CD4-positive, CD25-positive, alpha-beta regulatory T cell (primary cell): ENCODE data around the gene NELFE. TPM values are rescaled to one million over a fixed set of nuclear protein-coding genes. Genes with fewer than 3 reads are reported as not detected.
"Not testable (repeated sequence)": the region's sequence is repeated elsewhere in the genome, so short reads cannot be mapped to it uniquely, and the experiment has no call there.

ENCODE experiments used
- ATAC-seq, 2 donors: fragments of 150-1000 bp; cut with Tn5 transposase; one replicate each; pipeline ENCODE4 v1.10.0; 2021; ENCODE audit warnings: low read depth in 2 of 2, moderate number of reproducible peaks in 2 of 2, moderate library complexity in 1 of 2
- DNase-seq, 3 donors: peaks; one replicate each; pipeline versions ENCODE4 v3.0.0 to v3.0.0-alpha.2; 2012 to 2022; ENCODE audit warnings: mixed read lengths in 1 of 3
- H3K27ac ChIP-seq: one replicate; pipeline ENCODE4 v1.7.0; 2013; ENCODE audit warnings: mild to moderate bottlenecking, low read length; ENCODE audit not compliant: insufficient read depth, poor library complexity, severe bottlenecking
- H3K27me3 ChIP-seq: one replicate; pipeline ENCODE4 v1.7.0; 2013; ENCODE audit warnings: low read length; ENCODE audit not compliant: control insufficient read depth, insufficient read depth
- H3K36me3 ChIP-seq: one replicate; pipeline ENCODE4 v1.7.0; 2013; ENCODE audit warnings: mild to moderate bottlenecking, low read length, moderate library complexity; ENCODE audit not compliant: control insufficient read depth, insufficient read depth
- H3K4me1 ChIP-seq: 2 replicates; pipeline ENCODE4 v1.7.0; 2013; ENCODE audit warnings: mild to moderate bottlenecking, low read length; ENCODE audit not compliant: insufficient read depth, control insufficient read depth, poor library complexity, severe bottlenecking
- H3K4me3 ChIP-seq: one replicate; pipeline ENCODE4 v1.7.0; 2013; ENCODE audit warnings: low read depth, mild to moderate bottlenecking, low read length, moderate library complexity
- H3K9me3 ChIP-seq, 2 experiments: 1 replicate in 1 of 2; 2 replicates in 1 of 2; pipeline ENCODE4 v1.7.0; 2013; ENCODE audit warnings: low read length in 2 of 2, mild to moderate bottlenecking in 1 of 2, moderate library complexity in 1 of 2; ENCODE audit not compliant: control insufficient read depth in 2 of 2
- H3K27ac Mint-ChIP-seq, 3 donors: one replicate each; pipeline ENCODE4 v1.8.0; 2020 to 2022; ENCODE audit warnings: mild to moderate bottlenecking in 3 of 3, mixed read lengths in 3 of 3, moderate library complexity in 2 of 3
- H3K27me3 Mint-ChIP-seq: one replicate; pipeline ENCODE4 v1.8.0; 2022; ENCODE audit warnings: mild to moderate bottlenecking, mixed read lengths
- H3K36me3 Mint-ChIP-seq: one replicate; pipeline ENCODE4 v1.8.0; 2020; ENCODE audit warnings: mixed read lengths
- H3K4me1 Mint-ChIP-seq, 4 donors: one replicate each; pipeline ENCODE4 v1.8.0; 2020 to 2022; ENCODE audit warnings: mixed read lengths in 4 of 4, mild to moderate bottlenecking in 1 of 4
- H3K4me3 Mint-ChIP-seq, 4 donors: one replicate each; pipeline ENCODE4 v1.8.0; 2020 to 2022; ENCODE audit warnings: mild to moderate bottlenecking in 4 of 4, mixed read lengths in 4 of 4, moderate library complexity in 3 of 4
- H3K9me3 Mint-ChIP-seq, 7 donors: one replicate each; pipeline ENCODE4 v1.8.0; 2020 to 2022; ENCODE audit warnings: mixed read lengths in 7 of 7, mild to moderate bottlenecking in 3 of 7, moderate library complexity in 2 of 7
- polyA plus RNA-seq, 4 donors: library from polyadenylated mRNA; unstranded; fragments of 300-500 nt; fragmentation: Illumina TruSeq; gene quantifications; one replicate each; pipeline ENCODE4 v1.2.3, GENCODE V29; 2021
- total RNA-seq: library from RNA; stranded (reverse); gene quantifications from one replicate; pipeline ENCODE4 v1.2.3, GENCODE V29; 2022

Gene NELFE
- total and polyA plus RNA-seq, 5 donors from 2014 or later: 51.4 to 62.3 (median 58.9) TPM

GRCh38 chr6:31907158-31907813, 51.5 kb downstream of the NELFE start:
- Histone ChIP-seq H3K4me1 (peaks cover 6% of the 10 kb centered on the region), H3K36me3 (no peaks in the 10 kb centered on the region), H3K4me3 (no peak overlapping the region), H3K27me3 (peaks cover 3% of the 10 kb centered on the region), H3K27ac (no peak overlapping the region), H3K9me3 (no peaks in the 10 kb centered on the region)
- H3K9me3 Mint-ChIP-seq: peaks cover 0 to 2% (median 0%) of the 10 kb centered on the region in 7 donors
- H3K4me1 Mint-ChIP-seq: peaks cover 0 to 12% (median 8%) of the 10 kb centered on the region in 4 donors
- peak overlapping the region in 1 of 4 donors; percentile 87 for H3K4me3 Mint-ChIP-seq
- DNase-seq (no peak), ATAC-seq (no peak)
- no peaks in the 10 kb centered on the region for H3K36me3 Mint-ChIP-seq
- H3K27ac Mint-ChIP-seq: no peak overlapping the region
- peaks cover 15% of the 10 kb centered on the region for H3K27me3 Mint-ChIP-seq

DNA sequence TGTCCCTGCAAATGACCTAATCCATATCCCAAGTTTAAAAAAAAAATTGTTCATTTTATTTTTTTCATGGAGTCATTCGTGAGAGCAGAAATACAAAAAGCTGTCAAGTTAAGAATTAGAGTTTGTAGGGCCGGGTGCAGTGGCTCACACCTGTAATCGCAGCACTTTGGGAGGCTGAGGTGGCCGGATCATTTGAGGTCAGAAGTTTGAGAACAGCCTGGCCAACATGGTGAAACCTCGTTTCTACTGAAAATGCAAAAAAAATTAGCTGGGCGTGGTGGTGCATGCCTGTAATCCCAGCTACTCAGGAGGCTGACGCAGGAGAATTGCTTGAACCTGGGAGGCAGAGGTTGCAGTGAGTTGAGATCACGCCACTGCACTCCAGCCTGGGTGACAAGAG, 52.0 kb downstream of the NELFE start:
- peak overlapping the region in 1 of 4 donors; percentile 87 for H3K4me3 Mint-ChIP-seq
- not testable (repeated sequence) for H3K4me3 ChIP-seq, H3K36me3 Mint-ChIP-seq, ATAC-seq, H3K27ac Mint-ChIP-seq, H3K36me3 ChIP-seq, H3K27me3 ChIP-seq, H3K9me3 Mint-ChIP-seq, H3K9me3 ChIP-seq, DNase-seq, H3K4me1 ChIP-seq, H3K27ac ChIP-seq
- peaks cover 0 to 12% (median 8%) of the 10 kb centered on the region in 4 donors for H3K4me1 Mint-ChIP-seq
- peaks cover 15% of the 10 kb centered on the region for H3K27me3 Mint-ChIP-seq

GRCh38 chr6:31906122-31906521, 52.6 kb downstream of the NELFE start:
- peaks cover 12% of the 10 kb centered on the region for H3K4me1 ChIP-seq
- H3K9me3 ChIP-seq: no peaks in the 10 kb centered on the region
- DNase-seq (no peak), ATAC-seq (no peak)
- Mint-ChIP-seq H3K9me3 (peaks cover 0 to 2% (median 0%) of the 10 kb centered on the region in 7 donors), H3K4me3 (peak overlapping the region in 1 of 4 donors; percentile 77), H3K36me3 (no peaks in the 10 kb centered on the region), H3K4me1 (peaks cover 0 to 12% (median 8%) of the 10 kb centered on the region in 4 donors), H3K27ac (no peak overlapping the region), H3K27me3 (peaks cover 15% of the 10 kb centered on the region)
- no peak overlapping the region for H3K4me3 ChIP-seq
- no peaks in the 10 kb centered on the region for H3K36me3 ChIP-seq
- peaks cover 3% of the 10 kb centered on the region for H3K27me3 ChIP-seq
- no peak overlapping the region for H3K27ac ChIP-seq

DNA sequence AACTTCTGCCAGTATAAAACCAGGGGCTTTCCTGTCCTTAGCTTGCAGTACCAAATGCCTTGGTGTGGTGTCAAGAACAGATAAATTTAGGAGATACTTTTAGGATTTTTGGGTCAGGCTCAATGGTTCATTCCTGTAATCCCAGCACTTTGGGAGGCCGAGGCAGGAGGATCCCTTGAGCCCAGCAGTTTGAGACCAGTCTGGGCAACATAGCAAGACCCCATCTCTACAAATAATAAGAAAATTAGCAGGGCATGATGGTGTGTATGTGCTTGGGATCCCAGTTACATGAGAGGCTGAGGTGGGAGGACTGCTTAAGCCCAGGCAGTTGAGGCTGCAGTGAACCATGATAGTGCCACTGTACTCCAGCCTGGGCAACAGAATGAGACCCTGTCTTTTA, 53.7 kb downstream of the NELFE start:
- Histone ChIP-seq H3K27me3 (peaks cover 3% of the 10 kb centered on the region), H3K4me3 (no peak overlapping the region), H3K27ac (no peak overlapping the region), H3K36me3 (no peaks in the 10 kb centered on the region), H3K9me3 (no peaks in the 10 kb centered on the region), H3K4me1 (peaks cover 12% of the 10 kb centered on the region)
- DNase-seq (no peak), ATAC-seq (no peak)
- Mint-ChIP-seq H3K4me3 (peak overlapping the region in 1 of 4 donors; percentile 64), H3K27me3 (peaks cover 15% of the 10 kb centered on the region), H3K9me3 (peaks cover 0 to 2% (median 0%) of the 10 kb centered on the region in 7 donors), H3K27ac (no peak overlapping the region), H3K4me1 (peaks cover 0 to 12% (median 10%) of the 10 kb centered on the region in 4 donors), H3K36me3 (no peaks in the 10 kb centered on the region)

DNA sequence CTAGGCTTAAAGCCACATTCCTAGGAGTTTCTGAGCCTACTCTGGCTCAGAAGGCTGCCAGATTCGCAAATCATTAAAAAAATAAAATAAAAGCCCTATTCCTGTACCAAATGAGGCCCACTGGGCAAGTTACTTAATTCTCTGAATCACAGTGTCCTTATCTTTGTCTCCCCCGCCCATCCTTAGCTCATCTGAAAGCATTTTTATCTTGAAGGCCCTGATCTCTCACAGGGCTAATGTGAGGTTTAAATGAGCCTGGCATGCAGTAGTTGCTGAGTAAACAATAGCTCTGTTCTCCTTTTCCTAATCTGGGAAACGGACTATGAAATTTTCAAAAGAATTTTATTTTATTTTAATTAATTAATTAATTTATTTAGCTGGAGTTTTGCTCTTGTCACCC, 54.8 kb downstream of the NELFE start:
- H3K9me3 ChIP-seq: no peaks in the 10 kb centered on the region
- ATAC-seq (no peak), DNase-seq (no peak)
- peaks cover 21% of the 10 kb centered on the region for H3K4me1 ChIP-seq
- Mint-ChIP-seq H3K36me3 (no peaks in the 10 kb centered on the region), H3K4me3 (no peak overlapping the region), H3K27ac (no peak overlapping the region), H3K9me3 (peaks cover 0 to 2% (median 0%) of the 10 kb centered on the region in 7 donors), H3K27me3 (peaks cover 15% of the 10 kb centered on the region), H3K4me1 (peaks cover 0 to 19% (median 16%) of the 10 kb centered on the region in 4 donors)
- H3K27ac ChIP-seq: no peak overlapping the region
- H3K4me3 ChIP-seq: no peak overlapping the region
- peaks cover 3% of the 10 kb centered on the region for H3K27me3 ChIP-seq
- no peaks in the 10 kb centered on the region for H3K36me3 ChIP-seq

Other genes with a start within 250 kb of the NELFE start
Only the 30 nearest of the 35 such genes appear.
- gene DDAH2, start 229.7 kb downstream of the NELFE start, total RNA-seq: 13.6 TPM
- gene DDAH2, start 229.7 kb downstream of the NELFE start, polyA plus RNA-seq: 10 to 100 TPM; 16.0 to 19.8 (median 17.7) TPM
- 192 TPM for gene CLIC1, start 222.4 kb downstream of the NELFE start, total RNA-seq
- 100 to 1,000 TPM; 481 to 771 (median 621) TPM for gene CLIC1, start 222.4 kb downstream of the NELFE start, polyA plus RNA-seq
- 17.4 TPM for gene MSH5, start 219.0 kb downstream of the NELFE start, total RNA-seq
- 1 to 10 TPM; 1.2 to 3.3 (median 1.3) TPM for gene MSH5, start 219.0 kb downstream of the NELFE start, polyA plus RNA-seq
- gene SAPCD1, start 196.3 kb downstream of the NELFE start, total RNA-seq: 2.3 TPM
- gene SAPCD1, start 196.3 kb downstream of the NELFE start, polyA plus RNA-seq: not detected
- gene VWA7, start 181.6 kb downstream of the NELFE start, total RNA-seq: 6.8 TPM
- 1 to 10 TPM in 3 of 4 donors, under 1 TPM in 1; 0.91 to 1.2 (median 1.2) TPM for gene VWA7, start 181.6 kb downstream of the NELFE start, polyA plus RNA-seq
- gene VARS1, start 163.2 kb downstream of the NELFE start, total RNA-seq: 63.4 TPM
- gene VARS1, start 163.2 kb downstream of the NELFE start, polyA plus RNA-seq: 10 to 100 TPM; 27.1 to 45.1 (median 29.9) TPM
- 29.3 TPM for gene LSM2, start 152.0 kb downstream of the NELFE start, total RNA-seq
- gene LSM2, start 152.0 kb downstream of the NELFE start, polyA plus RNA-seq: 100 to 1,000 TPM in 1 of 4 donors, 10 to 100 TPM in 3; 80.0 to 122 (median 87.5) TPM
- 5.5 TPM for gene HSPA1L, start 143.7 kb downstream of the NELFE start, total RNA-seq
- gene HSPA1L, start 143.7 kb downstream of the NELFE start, polyA plus RNA-seq: 1 to 10 TPM; 2.2 to 4.2 (median 3.5) TPM
- 30.6 TPM for gene HSPA1A, start 143.4 kb downstream of the NELFE start, total RNA-seq
- gene HSPA1A, start 143.4 kb downstream of the NELFE start, polyA plus RNA-seq: 10 to 100 TPM; 65.7 to 93.0 (median 80.5) TPM
- gene HSPA1B, start 131.2 kb downstream of the NELFE start, total RNA-seq: 27.3 TPM
- gene HSPA1B, start 131.2 kb downstream of the NELFE start, polyA plus RNA-seq: 1 to 10 TPM; 2.3 to 6.8 (median 3.0) TPM
- gene NEU1, start 96.2 kb downstream of the NELFE start, total RNA-seq: 29.1 TPM
- 10 to 100 TPM; 26.4 to 32.4 (median 29.7) TPM for gene NEU1, start 96.2 kb downstream of the NELFE start, polyA plus RNA-seq
- gene SLC44A4, start 80.0 kb downstream of the NELFE start, total RNA-seq: 1.0 TPM
- gene SLC44A4, start 80.0 kb downstream of the NELFE start, polyA plus RNA-seq: not detected
- 46.4 TPM for gene EHMT2, start 61.3 kb downstream of the NELFE start, total RNA-seq
- 10 to 100 TPM; 29.4 to 33.5 (median 31.9) TPM for gene EHMT2, start 61.3 kb downstream of the NELFE start, polyA plus RNA-seq
- gene ZBTB12, start 56.9 kb downstream of the NELFE start, total RNA-seq: 0.20 TPM
- gene ZBTB12, start 56.9 kb downstream of the NELFE start, polyA plus RNA-seq: not detected
- gene C2, start 31.3 kb downstream of the NELFE start, total RNA-seq: 1.3 TPM
- under 1 TPM in 1 of 4 donors, not detected in 3; 0.47 TPM for gene C2, start 31.3 kb downstream of the NELFE start, polyA plus RNA-seq
- 0.64 TPM for gene CFB, start 12.9 kb downstream of the NELFE start, total RNA-seq
- gene CFB, start 12.9 kb downstream of the NELFE start, polyA plus RNA-seq: 1 to 10 TPM in 3 of 4 donors, under 1 TPM in 1; 0.68 to 1.9 (median 1.6) TPM
- 101 TPM for gene SKIC2, start 204 bp upstream of the NELFE start, total RNA-seq
- gene SKIC2, start 204 bp upstream of the NELFE start, polyA plus RNA-seq: 10 to 100 TPM; 16.2 to 20.9 (median 17.5) TPM
- 47.7 TPM for gene DXO, start 13.2 kb upstream of the NELFE start, total RNA-seq
- 10 to 100 TPM in 2 of 4 donors, 1 to 10 TPM in 2; 8.4 to 10.5 (median 9.6) TPM for gene DXO, start 13.2 kb upstream of the NELFE start, polyA plus RNA-seq
- gene C4A, start 23.1 kb upstream of the NELFE start, total RNA-seq: 4.0 TPM
- under 1 TPM in 2 of 4 donors, not detected in 2; 0.28 to 0.30 TPM for gene C4A, start 23.1 kb upstream of the NELFE start, polyA plus RNA-seq
- 3.6 TPM for gene C4B, start 55.8 kb upstream of the NELFE start, total RNA-seq
- under 1 TPM in 1 of 4 donors, not detected in 3; 0.52 TPM for gene C4B, start 55.8 kb upstream of the NELFE start, polyA plus RNA-seq
- not detected for gene CYP21A2, start 79.4 kb upstream of the NELFE start, total RNA-seq
- gene CYP21A2, start 79.4 kb upstream of the NELFE start, polyA plus RNA-seq: not detected
- gene TNXB, start 150.4 kb upstream of the NELFE start, total RNA-seq: 11.2 TPM
- gene TNXB, start 150.4 kb upstream of the NELFE start, polyA plus RNA-seq: under 1 TPM in 2 of 4 donors, not detected in 2; 0.15 to 0.46 TPM
- gene ATF6B, start 169.3 kb upstream of the NELFE start, total RNA-seq: 117 TPM
- gene ATF6B, start 169.3 kb upstream of the NELFE start, polyA plus RNA-seq: 10 to 100 TPM; 20.0 to 27.7 (median 24.2) TPM
- 1.5 TPM for gene FKBPL, start 171.3 kb upstream of the NELFE start, total RNA-seq
- gene FKBPL, start 171.3 kb upstream of the NELFE start, polyA plus RNA-seq: 1 to 10 TPM; 1.2 to 1.5 (median 1.4) TPM
- gene PRRT1, start 193.0 kb upstream of the NELFE start, total RNA-seq: 0.39 TPM
- gene PRRT1, start 193.0 kb upstream of the NELFE start, polyA plus RNA-seq: under 1 TPM in 3 of 4 donors, not detected in 1; 0.13 to 0.55 (median 0.18) TPM
- 4.8 TPM for gene PPT2, start 195.2 kb upstream of the NELFE start, total RNA-seq
- 1 to 10 TPM; 3.1 to 6.2 (median 5.4) TPM for gene PPT2, start 195.2 kb upstream of the NELFE start, polyA plus RNA-seq
- 9.9 TPM for gene EGFL8, start 205.6 kb upstream of the NELFE start, total RNA-seq
- gene EGFL8, start 205.6 kb upstream of the NELFE start, polyA plus RNA-seq: under 1 TPM in 1 of 4 donors, not detected in 3; 0.60 TPM
- gene AGPAT1, start 217.1 kb upstream of the NELFE start, total RNA-seq: 23.9 TPM
- 10 to 100 TPM; 11.8 to 15.2 (median 14.3) TPM for gene AGPAT1, start 217.1 kb upstream of the NELFE start, polyA plus RNA-seq
- 30.0 TPM for gene RNF5, start 219.4 kb upstream of the NELFE start, total RNA-seq
- gene RNF5, start 219.4 kb upstream of the NELFE start, polyA plus RNA-seq: 100 to 1,000 TPM; 117 to 135 (median 131) TPM
- gene AGER, start 225.3 kb upstream of the NELFE start, total RNA-seq: 27.8 TPM
- under 1 TPM in 2 of 4 donors, not detected in 2; 0.44 to 0.52 TPM for gene AGER, start 225.3 kb upstream of the NELFE start, polyA plus RNA-seq